Neural progenitor cell (in vitro differentiated cells): ENCODE data around the gene AP4M1.

Experiments used
- EZH2phosphoT487 ChIP-seq: fragments of 200-600 bp; sonication (generic); IDR thresholded peaks from 2 replicates; pipeline ENCODE4 v1.6.1; 2017; ENCODE audit warnings: antibody characterized with exemption
- TF ChIP-seq, protein P1 (sequence below): fragments of 200-600 bp; sonication (generic); IDR thresholded peaks from 2 replicates; pipeline ENCODE4 v1.5.1; 2017; ENCODE audit warnings: antibody characterized with exemption, mild to moderate bottlenecking

DNA sequence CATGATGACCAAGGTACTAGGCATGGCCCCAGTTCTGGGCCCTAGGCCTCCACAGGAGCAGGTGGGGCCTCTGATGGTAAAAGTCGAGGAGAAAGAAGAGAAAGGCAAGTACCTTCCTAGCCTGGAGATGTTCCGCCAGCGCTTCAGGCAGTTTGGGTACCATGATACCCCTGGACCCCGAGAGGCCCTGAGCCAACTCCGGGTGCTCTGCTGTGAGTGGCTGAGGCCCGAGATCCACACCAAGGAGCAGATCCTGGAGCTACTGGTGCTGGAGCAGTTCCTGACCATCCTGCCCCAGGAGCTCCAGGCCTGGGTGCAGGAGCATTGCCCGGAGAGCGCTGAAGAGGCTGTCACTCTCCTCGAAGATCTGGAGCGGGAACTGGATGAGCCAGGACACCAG, 44.4 kb upstream of the AP4M1 start:
- TF ChIP-seq, protein P1, sequence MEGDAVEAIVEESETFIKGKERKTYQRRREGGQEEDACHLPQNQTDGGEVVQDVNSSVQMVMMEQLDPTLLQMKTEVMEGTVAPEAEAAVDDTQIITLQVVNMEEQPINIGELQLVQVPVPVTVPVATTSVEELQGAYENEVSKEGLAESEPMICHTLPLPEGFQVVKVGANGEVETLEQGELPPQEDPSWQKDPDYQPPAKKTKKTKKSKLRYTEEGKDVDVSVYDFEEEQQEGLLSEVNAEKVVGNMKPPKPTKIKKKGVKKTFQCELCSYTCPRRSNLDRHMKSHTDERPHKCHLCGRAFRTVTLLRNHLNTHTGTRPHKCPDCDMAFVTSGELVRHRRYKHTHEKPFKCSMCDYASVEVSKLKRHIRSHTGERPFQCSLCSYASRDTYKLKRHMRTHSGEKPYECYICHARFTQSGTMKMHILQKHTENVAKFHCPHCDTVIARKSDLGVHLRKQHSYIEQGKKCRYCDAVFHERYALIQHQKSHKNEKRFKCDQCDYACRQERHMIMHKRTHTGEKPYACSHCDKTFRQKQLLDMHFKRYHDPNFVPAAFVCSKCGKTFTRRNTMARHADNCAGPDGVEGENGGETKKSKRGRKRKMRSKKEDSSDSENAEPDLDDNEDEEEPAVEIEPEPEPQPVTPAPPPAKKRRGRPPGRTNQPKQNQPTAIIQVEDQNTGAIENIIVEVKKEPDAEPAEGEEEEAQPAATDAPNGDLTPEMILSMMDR = no peak
- TF ChIP-seq EZH2phosphoT487 = no peak
